ENCODE results near the gene FBN2. TPM values are rescaled to one million over a fixed set of nuclear protein-coding genes. Genes with fewer than 3 reads are reported as not detected.

Gene FBN2
- total and polyA plus RNA-seq, 2 of the 4 experiments (the other 2 are of a cell fraction): 26.7 to 69.0 TPM

DNA sequence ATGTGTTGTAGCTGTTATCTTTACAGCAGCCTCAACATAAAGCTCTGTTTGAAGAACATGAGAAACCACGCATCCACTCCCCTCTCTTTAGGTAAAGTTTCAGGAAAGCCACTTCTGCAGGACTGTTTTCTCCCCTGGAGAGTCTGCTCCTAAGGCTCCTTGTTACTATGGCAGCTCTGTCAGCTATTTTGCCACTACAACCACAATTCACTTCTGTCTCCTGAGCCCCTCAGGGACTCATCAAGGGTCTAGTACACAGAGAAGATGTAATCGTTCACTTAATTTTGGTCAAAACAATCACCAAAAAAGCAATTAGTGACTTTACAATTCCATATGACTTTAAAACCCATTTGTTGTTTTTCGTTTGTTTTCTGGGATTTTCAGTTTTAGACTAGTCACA, 157.7 kb downstream of the FBN2 start:
- no peak overlapping the region for H2BK120ac ChIP-seq (ENCODE audit: low read depth, low read length)
- no peak overlapping the region for H3K23ac ChIP-seq (ENCODE audit: low read depth, low read length)
- H2BK15ac ChIP-seq (ENCODE audit: low read depth, low read length): no peak overlapping the region
- no peak overlapping the region for H3K14ac ChIP-seq (replicated peaks; ENCODE audit: low read depth, low read length)
- H4K8ac ChIP-seq (ENCODE audit: low read depth in 2 of 2, low read length in 2 of 2): no peak overlapping the region
- H2BK20ac ChIP-seq (ENCODE audit: low read depth, low read length): no peak overlapping the region
- in situ Hi-C loops (cut with MboI; ENCODE audit: low sequenced_read_pairs): no loop called here
- no TSS peak for BruUV-seq (replicated peaks)
- H3K79me1 ChIP-seq (ENCODE audit: low read depth in 1 of 2, low read length in 2 of 2): no peaks in the 10 kb centered on the region
- no peak overlapping the region for H3K9ac ChIP-seq (ENCODE audit: low read depth, low read length)
- no peak overlapping the region for H4K91ac ChIP-seq (ENCODE audit: insufficient read depth, low read depth, low read length)
- 100% methylated on average over 1 of the region's 3 CpGs; no CpG with 5 or more reads in 1 of the 2 experiments for WGBS, 2 experiments (ENCODE audit: extremely low coverage in 2 of 2, insufficient read length in 1 of 2)
- no peak overlapping the region for H2AK5ac ChIP-seq (ENCODE audit: low read depth, low read length)
- no peak overlapping the region for H3K4me3 ChIP-seq (ENCODE audit: insufficient read depth, low read depth, low read length)
- H3K56ac ChIP-seq (ENCODE audit: extremely low read depth, insufficient read depth, low read length): no peak overlapping the region
- H4K5ac ChIP-seq (ENCODE audit: low read depth, low read length): no peak overlapping the region
- H3K27ac ChIP-seq (ENCODE audit: insufficient read depth, low read length): no peak overlapping the region
- TF ChIP-seq MAFK (IDR thresholded peaks at IDR 0.05; ENCODE audit: low read depth, low read length): no peak
- TF ChIP-seq CEBPB (IDR thresholded peaks at IDR 0.05; ENCODE audit: low read depth, low read length): no peak
- no peak for TF ChIP-seq RCOR1 (IDR thresholded peaks at IDR 0.05; ENCODE audit: insufficient replicate concordance, low read length)
- no peak for TF ChIP-seq MAZ (IDR thresholded peaks at IDR 0.05; ENCODE audit: borderline replicate concordance, low read depth, low read length)
- TF ChIP-seq RFX5 (IDR thresholded peaks at IDR 0.05; ENCODE audit: low read depth, low read length): no peak
- TF ChIP-seq, protein P1, sequence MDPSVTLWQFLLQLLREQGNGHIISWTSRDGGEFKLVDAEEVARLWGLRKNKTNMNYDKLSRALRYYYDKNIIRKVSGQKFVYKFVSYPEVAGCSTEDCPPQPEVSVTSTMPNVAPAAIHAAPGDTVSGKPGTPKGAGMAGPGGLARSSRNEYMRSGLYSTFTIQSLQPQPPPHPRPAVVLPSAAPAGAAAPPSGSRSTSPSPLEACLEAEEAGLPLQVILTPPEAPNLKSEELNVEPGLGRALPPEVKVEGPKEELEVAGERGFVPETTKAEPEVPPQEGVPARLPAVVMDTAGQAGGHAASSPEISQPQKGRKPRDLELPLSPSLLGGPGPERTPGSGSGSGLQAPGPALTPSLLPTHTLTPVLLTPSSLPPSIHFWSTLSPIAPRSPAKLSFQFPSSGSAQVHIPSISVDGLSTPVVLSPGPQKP (IDR thresholded peaks at IDR 0.05; ENCODE audit: borderline replicate concordance, low read depth, low read length): no peak
- TF ChIP-seq MXI1 (IDR thresholded peaks at IDR 0.05; ENCODE audit: borderline replicate concordance, low read depth, low read length): no peak
- no peak for TF ChIP-seq POLR2A (IDR thresholded peaks at IDR 0.05; ENCODE audit: low read depth, low read length)
- ATAC-seq (ENCODE audit: low read depth) (no peak), DNase-seq (no peak)
- H2AK9ac ChIP-seq (replicated peaks; ENCODE audit: low read depth, low read length, poor library complexity): no peak overlapping the region
- no peaks in the 10 kb centered on the region for H3K9me3 ChIP-seq (ENCODE audit: control insufficient read depth, insufficient read depth, low read length)
- H2BK5ac ChIP-seq (ENCODE audit: low read depth, low read length, poor library complexity, severe bottlenecking): no peak overlapping the region
- POLR2A ChIA-PET (ENCODE audit: unreplicated experiment): no interaction called here
- H3K4me2 ChIP-seq (ENCODE audit: low read depth, low read length): no peak overlapping the region
- dilution Hi-C loops (cut with HindIII; ENCODE audit: low sequenced_read_pairs, unreplicated experiment): no loop called here
- H3K27me3 ChIP-seq (ENCODE audit: control insufficient read depth, insufficient read depth, low read length): no peaks in the 10 kb centered on the region
- no peak overlapping the region for H3K4ac ChIP-seq (ENCODE audit: low read depth, low read length)
- H3K18ac ChIP-seq (ENCODE audit: low read depth, low read length): no peak overlapping the region
- no peaks in the 10 kb centered on the region for H3K36me3 ChIP-seq (ENCODE audit: control insufficient read depth, insufficient read depth, low read length)
- intact Hi-C loops (cut with micrococcal nuclease): loop anchor here (10.0 kb wide), 1 partner anchor 464 kb away; no protein-coding TSS in a partner anchor
- CTCF ChIA-PET: no interaction called here
- no peaks in the 10 kb centered on the region for H4K20me1 ChIP-seq (ENCODE audit: insufficient read depth, low read length)
- H2AFZ ChIP-seq (replicated peaks; ENCODE audit: low read length, poor library complexity): no peak overlapping the region
- 0 out of 2 replicates have a peak, but pooled peaks cover 2% of the 10 kb centered on the region for H3K9me1 ChIP-seq (ENCODE audit: insufficient read depth, low read length)
- H3K4me1 ChIP-seq (ENCODE audit: control insufficient read depth, insufficient read depth, low read length): no peaks in the 10 kb centered on the region
